GM10847 (cell line): ENCODE measurements around the gene ZMYM1.

ENCODE experiments used
- POLR2A ChIP-seq: IDR thresholded peaks from 2 replicates; pipeline ENCODE4 v1.6.1; 2011; ENCODE audit not compliant: insufficient read length; ENCODE audit errors: extremely low read depth

The ZMYM1 gene

GRCh38 chr1:35062518-35063196 lies 16.5 kb upstream of the ZMYM1 start:
- no peak for TF ChIP-seq POLR2A

GRCh38 chr1:35064265-35064664 lies 14.9 kb upstream of the ZMYM1 start:
- TF ChIP-seq POLR2A = no peak

GRCh38 chr1:35069746-35070145 lies 9.4 kb upstream of the ZMYM1 start:
- no peak for TF ChIP-seq POLR2A

- no peak for TF ChIP-seq POLR2A
These were observed 5.8 kb upstream of the ZMYM1 start for GRCh38 chr1:35073265-35073811.

- TF ChIP-seq POLR2A = no peak
These were observed 1.1 kb downstream of the ZMYM1 start for GRCh38 chr1:35080171-35080854.

DNA sequence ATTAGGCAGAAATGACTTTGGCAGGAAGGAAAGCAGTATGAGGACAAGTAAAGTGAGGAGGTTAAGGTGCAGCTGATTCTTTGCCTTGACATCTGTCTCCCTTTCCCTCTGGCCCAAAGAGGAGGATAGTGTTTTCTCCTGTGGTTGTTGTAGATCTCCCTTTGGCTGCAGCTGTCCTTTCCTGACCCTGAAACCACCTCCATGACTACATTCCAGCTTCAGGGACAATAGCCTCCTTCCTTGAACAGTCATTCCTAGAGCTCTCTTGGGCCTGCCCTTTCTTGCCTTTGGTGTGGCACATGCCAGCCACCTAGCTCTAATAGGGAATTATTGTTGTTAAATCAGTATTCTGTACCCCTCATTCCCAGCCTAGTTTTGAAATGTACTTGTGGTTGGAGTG lies 6.2 kb downstream of the ZMYM1 start:
- TF ChIP-seq POLR2A = no peak

GRCh38 chr1:35097224-35097623 lies 18.0 kb downstream of the ZMYM1 start:
- no peak for TF ChIP-seq POLR2A

GRCh38 chr1:35111106-35111505 lies 31.9 kb downstream of the ZMYM1 start:
- no peak for TF ChIP-seq POLR2A

DNA sequence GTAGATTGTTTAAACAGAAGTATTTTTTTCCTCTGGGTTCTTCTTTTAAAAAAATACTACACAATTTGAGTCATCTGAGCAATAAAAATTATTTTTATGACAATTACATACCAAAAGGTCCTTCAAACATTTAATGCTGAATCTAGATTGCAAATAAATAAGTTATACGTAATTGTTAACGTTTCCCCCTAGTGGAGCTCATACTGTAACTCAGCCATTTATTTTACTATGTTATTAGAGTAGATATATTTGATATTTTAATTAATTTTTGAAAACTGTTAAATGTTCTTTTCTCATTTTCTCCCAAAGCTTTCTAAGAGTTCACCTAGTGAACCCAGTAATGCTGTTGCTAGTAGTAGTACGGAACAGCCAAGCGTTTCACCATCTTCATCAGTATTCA lies 33.5 kb downstream of the ZMYM1 start:
- TF ChIP-seq POLR2A = no peak

DNA sequence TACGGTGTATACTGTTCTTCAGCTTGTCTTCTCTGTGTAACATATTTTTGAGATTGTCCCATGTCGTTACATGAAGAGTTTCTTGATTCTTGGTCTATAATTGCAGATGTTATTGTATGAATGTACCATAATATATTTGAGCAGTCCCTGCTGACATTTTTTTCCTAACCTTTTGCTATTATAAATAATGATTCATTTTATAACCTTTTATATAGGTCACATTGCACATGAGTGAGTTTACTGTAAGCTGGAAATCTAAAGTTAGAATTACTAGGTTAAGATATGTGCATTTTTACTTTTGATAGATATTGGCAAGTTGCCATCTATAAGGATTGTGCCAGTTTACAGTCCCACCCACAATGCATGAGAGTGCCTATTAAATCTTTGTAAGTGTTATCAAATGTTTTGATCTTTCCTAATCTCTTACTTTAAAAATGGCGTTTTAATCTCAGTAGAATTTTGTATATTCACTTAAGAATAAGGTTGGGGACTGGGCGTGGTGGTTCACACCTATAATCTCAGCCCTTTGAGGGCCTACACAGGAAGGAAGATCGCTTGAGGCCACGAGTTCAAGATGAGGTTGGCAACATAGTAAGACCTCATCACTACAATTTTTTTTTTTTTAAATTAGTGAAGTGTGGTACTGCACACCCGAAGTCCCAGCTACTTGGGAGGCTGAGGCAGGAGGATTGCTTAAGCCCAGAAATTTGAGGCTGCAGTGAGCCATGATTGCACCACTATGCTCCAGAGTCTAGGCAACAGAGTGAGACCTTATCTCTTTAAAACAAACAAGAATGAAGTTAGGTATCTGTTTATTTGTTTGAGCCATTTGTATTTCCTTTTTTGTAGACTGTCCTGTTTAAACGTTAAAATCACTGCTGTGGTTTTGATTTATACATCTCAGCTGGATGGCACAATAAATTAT lies 36.5 kb downstream of the ZMYM1 start:
- no peak for TF ChIP-seq POLR2A

- no peak for TF ChIP-seq POLR2A
These were observed 41.4 kb downstream of the ZMYM1 start for GRCh38 chr1:35120458-35121133.

DNA sequence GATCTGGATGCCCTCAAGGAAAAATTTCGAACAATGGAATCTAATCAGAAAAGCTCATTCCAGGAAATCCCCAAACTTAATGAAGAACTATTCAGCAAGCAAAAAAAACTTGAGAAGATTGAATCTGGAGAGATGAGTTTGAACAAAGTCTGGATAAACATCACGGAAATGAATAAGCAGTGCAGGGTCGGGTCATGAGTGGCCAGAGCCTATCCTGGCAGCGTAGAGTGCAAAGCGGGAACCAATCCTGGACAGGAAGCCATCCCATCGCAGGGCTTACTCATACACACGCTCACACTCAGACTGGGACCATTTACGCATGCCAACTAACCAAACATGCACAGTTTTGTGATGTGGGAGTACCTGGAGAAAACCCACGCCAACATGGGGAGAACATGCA lies 43.1 kb downstream of the ZMYM1 start:
- no peak for TF ChIP-seq POLR2A

DNA sequence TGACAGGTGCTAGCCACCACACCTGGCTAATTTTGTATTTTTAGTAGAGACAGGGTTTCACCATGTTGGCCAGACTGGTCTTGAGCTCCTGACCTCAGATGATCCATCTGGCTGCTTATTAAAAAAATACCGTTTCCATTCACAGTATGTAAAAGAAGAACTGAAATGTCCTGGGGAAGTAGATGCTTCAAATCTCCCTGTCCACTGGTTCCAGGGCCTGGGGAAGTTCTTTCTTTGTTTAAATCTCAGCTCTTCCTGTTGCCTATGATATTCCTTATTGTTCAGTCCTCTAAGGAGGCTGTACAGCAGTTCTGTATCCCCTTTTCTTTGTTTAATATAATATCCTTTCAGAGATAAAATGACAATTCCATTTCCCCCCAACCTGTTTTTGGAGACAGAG lies 47.4 kb downstream of the ZMYM1 start:
- no peak for TF ChIP-seq POLR2A

DNA sequence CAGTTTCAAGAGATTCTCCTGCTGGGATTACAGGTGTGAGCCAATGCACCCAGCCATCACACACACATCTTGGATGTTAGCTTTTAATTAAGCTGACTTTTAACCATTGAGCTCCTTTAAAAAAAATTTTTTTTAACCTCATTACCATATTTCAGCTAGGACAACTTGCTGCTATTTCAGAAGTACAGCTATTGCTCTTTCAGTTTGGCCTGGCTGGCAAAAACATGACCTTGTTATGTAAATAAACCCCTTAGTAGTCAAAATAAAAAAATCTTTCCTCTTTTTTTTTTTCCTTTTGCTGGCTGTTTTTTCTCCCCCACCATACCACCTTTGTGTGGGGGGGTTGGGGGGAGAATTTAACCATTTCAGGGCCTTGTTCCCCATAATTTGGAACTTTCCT lies 49.9 kb downstream of the ZMYM1 start:
- no peak for TF ChIP-seq POLR2A

GRCh38 chr1:35136780-35137179 lies 57.6 kb downstream of the ZMYM1 start:
- no peak for TF ChIP-seq POLR2A
